ENCODE measurements around the gene DIAPH1. TPM values are rescaled to one million over a fixed set of nuclear protein-coding genes. Genes with fewer than 3 reads are reported as not detected.
A peak's percentile ranks its signal among the peaks of the same experiment; 100 is the strongest.

DIAPH1 gene
- total RNA-seq, 1 experiment from 2014 or later: 142 TPM

GRCh38 chr5:141650851-141651727 lies 32.3 kb upstream of the DIAPH1 start, which contains the start of gene FCHSD1 (continued):
- TF ChIP-seq SP1 (IDR thresholded peaks at IDR 0.05; ENCODE audit: low read depth): peak; percentile 47; the same call in 1 of the 2 replicates
- TF ChIP-seq EZH2phosphoT487 (IDR thresholded peaks at IDR 0.05; ENCODE audit: borderline replicate concordance): no peak
- TF ChIP-seq RAD21 (IDR thresholded peaks at IDR 0.05; ENCODE audit: low read depth): no peak
- no peak for TF ChIP-seq ATF3 (IDR thresholded peaks at IDR 0.05)

- Histone ChIP-seq H3K27ac (ENCODE audit: low read depth, low read length) (no peak overlapping the region), H3K36me3 (ENCODE audit: control insufficient read depth in 1 of 2, insufficient read depth in 2 of 2, low read length in 2 of 2) (peaks cover 2 to 3% of the 10 kb centered on the region in 2 experiments; a peak in 2 of 4 replicates), H3K79me2 (ENCODE audit: insufficient read depth, low read length) (no peaks in the 10 kb centered on the region), H2AFZ (ENCODE audit: low read depth, low read length, poor library complexity, severe bottlenecking) (no peak overlapping the region), H4K20me1 (ENCODE audit: insufficient read depth) (no peaks in the 10 kb centered on the region), H3K27me3 (ENCODE audit: insufficient read depth, low read length) (no peaks in the 10 kb centered on the region), H3K4me2 (ENCODE audit: low read length) (peak overlapping the region; percentile 97; the same call in 1 of the 2 replicates), H3K4me1 (ENCODE audit: control insufficient read depth in 1 of 2, insufficient read depth in 2 of 2, low read length in 2 of 2) (peaks cover 0 to 18% of the 10 kb centered on the region in 2 experiments; a peak in 2 of 4 replicates), H3K9me3 (ENCODE audit: control insufficient read depth in 1 of 2, insufficient read depth in 1 of 2, low read depth in 1 of 2, low read length in 2 of 2) (no peaks in the 10 kb centered on the region), H3K9ac (ENCODE audit: low read length) (no peak overlapping the region), H3K9me2 (ENCODE audit: insufficient read depth) (no peaks in the 10 kb centered on the region), H3K4me3 (replicated peaks in 1 of 2; ENCODE audit: low read depth in 1 of 2, low read length in 2 of 2) (peak overlapping the region; percentile 77 to 78; a peak in 2 of 4 replicates)
- BruUV-seq (replicated peaks): TSS peak; percentile 51
- ChIA-PET CTCF (no interaction called here), POLR2A (interaction anchor here (1.1 kb wide), 1 partner anchor 13 kb away, joined by 3 read pairs; the partner anchor contains the start of genes HDAC3 and RELL2), RAD21 (ENCODE audit: low non-redundant PET in 1 of 2, low total read pairs in 2 of 2, uncharacterized antibody in 2 of 2, unreplicated experiment in 2 of 2) (no interaction called here)
- no peak for ATAC-seq
- DNase-seq (ENCODE audit: low read depth, low spot score): no peak
- intact Hi-C loops (cut with micrococcal nuclease): no loop called here
- no peak for TF ChIP-seq ATF3 (IDR thresholded peaks at IDR 0.05)
- no peak for TF ChIP-seq ZNF274 (IDR thresholded peaks at IDR 0.05; ENCODE audit: low read depth, low read length)
- no peak for TF ChIP-seq EGR1 (IDR thresholded peaks at IDR 0.05; ENCODE audit: low read depth)
- no peak for TF ChIP-seq CBX3 (IDR thresholded peaks at IDR 0.05; ENCODE audit: low read depth)
- TF ChIP-seq YY1 (IDR thresholded peaks at IDR 0.05; ENCODE audit: extremely low read depth, insufficient replicate concordance, low read depth, low read length): no peak
- TF ChIP-seq CTCF (IDR thresholded peaks at IDR 0.05 in 2 of 3, conservative IDR thresholded peaks at IDR 0.05 in 1 of 3; ENCODE audit: borderline replicate concordance in 1 of 3, insufficient read depth in 1 of 3, low read depth in 2 of 3, low read length in 2 of 3): no peak
- TF ChIP-seq EZH2phosphoT487 (IDR thresholded peaks at IDR 0.05; ENCODE audit: borderline replicate concordance): no peak
- TF ChIP-seq, protein P1, sequence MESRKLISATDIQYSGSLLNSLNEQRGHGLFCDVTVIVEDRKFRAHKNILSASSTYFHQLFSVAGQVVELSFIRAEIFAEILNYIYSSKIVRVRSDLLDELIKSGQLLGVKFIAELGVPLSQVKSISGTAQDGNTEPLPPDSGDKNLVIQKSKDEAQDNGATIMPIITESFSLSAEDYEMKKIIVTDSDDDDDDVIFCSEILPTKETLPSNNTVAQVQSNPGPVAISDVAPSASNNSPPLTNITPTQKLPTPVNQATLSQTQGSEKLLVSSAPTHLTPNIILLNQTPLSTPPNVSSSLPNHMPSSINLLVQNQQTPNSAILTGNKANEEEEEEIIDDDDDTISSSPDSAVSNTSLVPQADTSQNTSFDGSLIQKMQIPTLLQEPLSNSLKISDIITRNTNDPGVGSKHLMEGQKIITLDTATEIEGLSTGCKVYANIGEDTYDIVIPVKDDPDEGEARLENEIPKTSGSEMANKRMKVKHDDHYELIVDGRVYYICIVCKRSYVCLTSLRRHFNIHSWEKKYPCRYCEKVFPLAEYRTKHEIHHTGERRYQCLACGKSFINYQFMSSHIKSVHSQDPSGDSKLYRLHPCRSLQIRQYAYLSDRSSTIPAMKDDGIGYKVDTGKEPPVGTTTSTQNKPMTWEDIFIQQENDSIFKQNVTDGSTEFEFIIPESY (IDR thresholded peaks at IDR 0.05; ENCODE audit: extremely low read depth, insufficient replicate concordance, low read length): no peak
- TF ChIP-seq, protein P2, sequence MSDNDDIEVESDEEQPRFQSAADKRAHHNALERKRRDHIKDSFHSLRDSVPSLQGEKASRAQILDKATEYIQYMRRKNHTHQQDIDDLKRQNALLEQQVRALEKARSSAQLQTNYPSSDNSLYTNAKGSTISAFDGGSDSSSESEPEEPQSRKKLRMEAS (IDR thresholded peaks at IDR 0.05): no peak
- no peak for TF ChIP-seq REST (IDR thresholded peaks at IDR 0.05; ENCODE audit: low read depth)
- TF ChIP-seq SP1 (IDR thresholded peaks at IDR 0.05; ENCODE audit: low read depth): no peak
- no peak for TF ChIP-seq POLR2AphosphoS5 (IDR thresholded peaks at IDR 0.05; ENCODE audit: low read depth, low read length)
These were observed 31.2 kb upstream of the DIAPH1 start for GRCh38 chr5:141649972-141650371.

Measured in HCT116 (cell line).